Mammary epithelial cell (primary cell): Measurements from ENCODE around the gene TLK1.

Experiments used
- EZH2 ChIP-seq: IDR thresholded peaks from 2 replicates; pipeline ENCODE4 v1.6.1; 2012; ENCODE audit warnings: low read length, inconsistent platforms, borderline replicate concordance
- TF ChIP-seq, protein P1 (sequence below), 2 donors: IDR thresholded peaks in 1 of 2; conservative IDR thresholded peaks in 1 of 2; 2 replicates each; pipeline ENCODE4 v1.5.1; 2011 to 2012; ENCODE audit warnings: inconsistent platforms in 2 of 2, low read length in 2 of 2, mild to moderate bottlenecking in 2 of 2, control low read depth in 1 of 2, low read depth in 1 of 2; ENCODE audit not compliant: insufficient read depth in 1 of 2; ENCODE audit errors: extremely low read depth in 1 of 2

GRCh38 chr2:170974304-170974993 lies 186.2 kb downstream of the TLK1 start:
- TF ChIP-seq, protein P1, sequence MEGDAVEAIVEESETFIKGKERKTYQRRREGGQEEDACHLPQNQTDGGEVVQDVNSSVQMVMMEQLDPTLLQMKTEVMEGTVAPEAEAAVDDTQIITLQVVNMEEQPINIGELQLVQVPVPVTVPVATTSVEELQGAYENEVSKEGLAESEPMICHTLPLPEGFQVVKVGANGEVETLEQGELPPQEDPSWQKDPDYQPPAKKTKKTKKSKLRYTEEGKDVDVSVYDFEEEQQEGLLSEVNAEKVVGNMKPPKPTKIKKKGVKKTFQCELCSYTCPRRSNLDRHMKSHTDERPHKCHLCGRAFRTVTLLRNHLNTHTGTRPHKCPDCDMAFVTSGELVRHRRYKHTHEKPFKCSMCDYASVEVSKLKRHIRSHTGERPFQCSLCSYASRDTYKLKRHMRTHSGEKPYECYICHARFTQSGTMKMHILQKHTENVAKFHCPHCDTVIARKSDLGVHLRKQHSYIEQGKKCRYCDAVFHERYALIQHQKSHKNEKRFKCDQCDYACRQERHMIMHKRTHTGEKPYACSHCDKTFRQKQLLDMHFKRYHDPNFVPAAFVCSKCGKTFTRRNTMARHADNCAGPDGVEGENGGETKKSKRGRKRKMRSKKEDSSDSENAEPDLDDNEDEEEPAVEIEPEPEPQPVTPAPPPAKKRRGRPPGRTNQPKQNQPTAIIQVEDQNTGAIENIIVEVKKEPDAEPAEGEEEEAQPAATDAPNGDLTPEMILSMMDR (conservative IDR thresholded peaks at IDR 0.05 in 1 of 2, IDR thresholded peaks at IDR 0.05 in 1 of 2; ENCODE audit: extremely low read depth in 1 of 2, insufficient read depth in 1 of 2, low read depth in 1 of 2, low read length in 2 of 2), result no peak
- no peak for TF ChIP-seq EZH2
